H9 (cell line): ENCODE data around the gene CREB5. TPM values are rescaled to one million over a fixed set of nuclear protein-coding genes. Genes with fewer than 3 reads are reported as not detected.

ENCODE experiments used
- DNase-seq: peaks from one replicate; pipeline ENCODE4 v3.0.0-alpha.2; 2017
- H2AFZ ChIP-seq: one replicate; pipeline ENCODE4 v1.6.1; 2013; ENCODE audit warnings: mild to moderate bottlenecking, low read length, control low read depth, moderate library complexity
- H2AK5ac ChIP-seq: 2 replicates; pipeline ENCODE4 v1.6.1; 2013; ENCODE audit warnings: low read length, control low read depth, mixed read lengths; ENCODE audit not compliant: insufficient read length
- H2BK120ac ChIP-seq: one replicate; pipeline ENCODE4 v1.6.1; 2013; ENCODE audit warnings: low read depth, mild to moderate bottlenecking, low read length, control low read depth, inconsistent platforms; ENCODE audit not compliant: poor library complexity, severe bottlenecking
- H2BK12ac ChIP-seq: 2 replicates; pipeline ENCODE4 v1.6.1; 2013; ENCODE audit warnings: low read length, control low read depth, mixed read lengths, low read depth; ENCODE audit not compliant: insufficient read length
- H2BK15ac ChIP-seq: 2 replicates; pipeline ENCODE4 v1.6.1; 2013; ENCODE audit warnings: low read depth, low read length, control low read depth
- H2BK20ac ChIP-seq: one replicate; pipeline ENCODE4 v1.6.1; 2013; ENCODE audit warnings: low read depth, mild to moderate bottlenecking, low read length, control low read depth, inconsistent platforms; ENCODE audit not compliant: poor library complexity, severe bottlenecking
- H2BK5ac ChIP-seq: 2 replicates; pipeline ENCODE4 v1.6.1; 2013; ENCODE audit warnings: low read length, control low read depth, mixed read lengths; ENCODE audit not compliant: insufficient read length
- H3K14ac ChIP-seq: 2 replicates; pipeline ENCODE4 v1.6.1; 2013; ENCODE audit warnings: low read length, control low read depth; ENCODE audit not compliant: insufficient read depth
- H3K18ac ChIP-seq: 2 replicates; pipeline ENCODE4 v1.6.1; 2013; ENCODE audit warnings: low read depth, mild to moderate bottlenecking, mixed read lengths, low read length, control low read depth; ENCODE audit not compliant: insufficient read length
- H3K23ac ChIP-seq: 2 replicates; pipeline ENCODE4 v1.6.1; 2013; ENCODE audit warnings: low read length, control low read depth, mixed read lengths, low read depth; ENCODE audit not compliant: insufficient read length
- H3K23me2 ChIP-seq: 2 replicates; pipeline ENCODE4 v1.6.1; 2013; ENCODE audit warnings: low read depth, mild to moderate bottlenecking, mixed read lengths, low read length, control low read depth; ENCODE audit not compliant: insufficient read length, poor library complexity, severe bottlenecking
- H3K27ac ChIP-seq: 2 replicates; pipeline ENCODE4 v1.5.1; 2013; ENCODE audit warnings: low read length, control low read depth, mixed read lengths, low read depth; ENCODE audit not compliant: insufficient read length
- H3K27me3 ChIP-seq: 2 replicates; pipeline ENCODE4 v1.6.1; 2013; ENCODE audit warnings: low read length, control low read depth, inconsistent platforms; ENCODE audit not compliant: insufficient read depth
- H3K4ac ChIP-seq: 2 replicates; pipeline ENCODE4 v1.6.1; 2013; ENCODE audit warnings: low read depth, mild to moderate bottlenecking, control low read depth, inconsistent platforms, low read length, moderate library complexity
- H3K4me1 ChIP-seq: 2 replicates; pipeline ENCODE4 v1.6.1; 2013; ENCODE audit warnings: low read length, control low read depth, inconsistent platforms; ENCODE audit not compliant: insufficient read depth
- H3K4me2 ChIP-seq: 2 replicates; pipeline ENCODE4 v1.6.1; 2013; ENCODE audit warnings: low read length, control low read depth, mixed read lengths; ENCODE audit not compliant: insufficient read length, insufficient read depth
- H3K56ac ChIP-seq: 2 replicates; pipeline ENCODE4 v1.6.1; 2013; ENCODE audit warnings: low read depth, mild to moderate bottlenecking, mixed read lengths, low read length, control low read depth; ENCODE audit not compliant: insufficient read length
- H3K79me1 ChIP-seq: 2 replicates; pipeline ENCODE4 v1.6.1; 2013; ENCODE audit warnings: low read depth, mild to moderate bottlenecking, moderate library complexity, low read length, control low read depth, inconsistent platforms; ENCODE audit not compliant: insufficient read depth, poor library complexity, severe bottlenecking
- H3K79me2 ChIP-seq: 2 replicates; pipeline ENCODE4 v1.6.1; 2013; ENCODE audit warnings: low read length, control low read depth, inconsistent platforms; ENCODE audit not compliant: insufficient read depth
- H3K9ac ChIP-seq: 2 replicates; pipeline ENCODE4 v1.6.1; 2013; ENCODE audit warnings: low read length, control low read depth, mixed read lengths; ENCODE audit not compliant: insufficient read length; ENCODE audit errors: extremely low read depth
- H3K9me3 ChIP-seq: one replicate; pipeline ENCODE4 v1.6.1; 2013; ENCODE audit warnings: low read depth, low read length, inconsistent platforms; ENCODE audit not compliant: control insufficient read depth
- H3T11ph ChIP-seq: one replicate; pipeline ENCODE4 v1.6.1; 2013; ENCODE audit warnings: mild to moderate bottlenecking, low read length, control low read depth, inconsistent platforms
- H4K20me1 ChIP-seq: one replicate; pipeline ENCODE4 v1.6.1; 2013; ENCODE audit not compliant: control insufficient read depth, insufficient read length, insufficient read depth
- H4K5ac ChIP-seq: 2 replicates; pipeline ENCODE4 v1.6.1; 2013; ENCODE audit warnings: low read depth, mild to moderate bottlenecking, mixed read lengths, low read length, control low read depth; ENCODE audit not compliant: insufficient read length
- H4K8ac ChIP-seq: replicated peaks from 2 replicates; pipeline ENCODE4 v1.6.1; 2013; ENCODE audit warnings: low read length, control low read depth, mixed read lengths, low read depth; ENCODE audit not compliant: insufficient read length
- H4K91ac ChIP-seq: 2 replicates; pipeline ENCODE4 v1.6.1; 2013; ENCODE audit warnings: low read depth, mild to moderate bottlenecking, moderate library complexity, mixed read lengths, low read length, control low read depth; ENCODE audit not compliant: insufficient read length
- H3K27ac Mint-ChIP-seq, 3 experiments: 2 replicates in 2 of 3; 3 replicates in 1 of 3; pipeline ENCODE4 v1.8.0; 2020 to 2021; ENCODE audit warnings: mixed read lengths in 3 of 3, mild to moderate bottlenecking in 1 of 3, moderate library complexity in 1 of 3
- H3K27me3 Mint-ChIP-seq: 2 replicates; pipeline ENCODE4 v1.8.0; 2021; ENCODE audit warnings: low read depth, mild to moderate bottlenecking, moderate library complexity, mixed read lengths
- H3K36me3 Mint-ChIP-seq, 3 experiments: 2 replicates in 2 of 3; 3 replicates in 1 of 3; pipeline ENCODE4 v1.8.0; 2020 to 2021; ENCODE audit warnings: low read depth in 3 of 3, mixed read lengths in 3 of 3; ENCODE audit not compliant: insufficient read depth in 1 of 3
- H3K4me1 Mint-ChIP-seq, 2 experiments: 2 replicates each; pipeline ENCODE4 v1.8.0; 2020; ENCODE audit warnings: mixed read lengths in 2 of 2
- H3K4me3 Mint-ChIP-seq, 2 experiments: 2 replicates in 1 of 2; 3 replicates in 1 of 2; pipeline ENCODE4 v1.8.0; 2020 to 2021; ENCODE audit warnings: mild to moderate bottlenecking in 2 of 2, mixed read lengths in 2 of 2, moderate library complexity in 1 of 2
- H3K9me3 Mint-ChIP-seq, 2 experiments: 2 replicates in 1 of 2; 3 replicates in 1 of 2; pipeline ENCODE4 v1.8.0; 2020; ENCODE audit warnings: mild to moderate bottlenecking in 2 of 2, mixed read lengths in 2 of 2, moderate library complexity in 1 of 2
- WGBS: extraction: QIAGEN DNeasy Blood & Tissue Kit; methylation state at CpG from one replicate; pipeline ENCODE4 v1.1.7; 2013; ENCODE audit warnings: missing lambda C conversion rate, low lambda C conversion rate, mixed read lengths; ENCODE audit not compliant: insufficient read length; ENCODE audit errors: extremely low coverage; 5-methylcytosine and 5-hydroxymethylcytosine counted together
- total RNA-seq: library from RNA; stranded (reverse); gene quantifications from 2 replicates; pipeline ENCODE4 v1.2.1, GENCODE V29; 2021
- TF ChIP-seq, protein P1 (sequence below): fragments of 200-600 bp; sonication (generic); conservative IDR thresholded peaks from 3 replicates; pipeline ENCODE4 v1.8.0; 2021; ENCODE audit warnings: antibody characterized with exemption, mild to moderate bottlenecking

CREB5 gene
- total RNA-seq, 1 experiment from 2014 or later, result 4.0 TPM

DNA sequence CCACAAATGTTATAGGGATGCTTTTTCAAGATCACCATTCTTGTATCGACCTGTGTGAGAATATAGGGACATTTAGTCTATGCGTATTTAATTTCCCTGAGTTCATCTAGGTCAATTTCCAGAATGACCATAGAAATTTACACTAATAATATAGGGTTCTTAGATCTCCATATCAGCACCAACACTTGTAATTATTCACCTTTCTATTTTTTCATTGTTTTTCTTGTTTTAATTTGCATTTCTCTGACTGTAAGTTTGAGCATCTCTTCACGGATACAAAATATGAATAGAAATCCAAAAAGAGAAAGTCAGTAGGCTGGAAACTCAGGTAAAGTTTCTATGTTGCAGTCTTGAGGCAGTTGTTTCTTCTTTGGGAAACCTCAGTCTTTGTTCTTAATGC, 134.8 kb downstream of the CREB5 start:
- Histone ChIP-seq H3K79me2 (no peaks in the 10 kb centered on the region), H3K14ac (no peak overlapping the region), H3T11ph (no peak overlapping the region), H3K27ac (no peak overlapping the region), H4K20me1 (no peaks in the 10 kb centered on the region), H4K8ac (no peak overlapping the region), H3K4me1 (no peaks in the 10 kb centered on the region), H3K4ac (no peak overlapping the region), H4K91ac (no peak overlapping the region), H2BK5ac (no peak overlapping the region), H3K23me2 (no peaks in the 10 kb centered on the region), H2AK5ac (no peak overlapping the region), H2BK120ac (no peak overlapping the region), H3K18ac (no peak overlapping the region), H2AFZ (no peak overlapping the region), H3K9me3 (no peaks in the 10 kb centered on the region), H3K9ac (no peak overlapping the region), H3K56ac (no peak overlapping the region), H2BK20ac (no peak overlapping the region), H2BK12ac (no peak overlapping the region), H2BK15ac (no peak overlapping the region), H3K23ac (no peak overlapping the region), H3K79me1 (no peaks in the 10 kb centered on the region), H4K5ac (no peak overlapping the region), H3K4me2 (no peak overlapping the region), H3K27me3 (no peaks in the 10 kb centered on the region)
- H3K27ac Mint-ChIP-seq, result no peak overlapping the region
- H3K4me1 Mint-ChIP-seq, result peaks cover 4 to 12% of the 10 kb centered on the region in 2 experiments
- peaks cover 0 to 18% (median 0%) of the 10 kb centered on the region in 3 experiments; a peak in 2 of 7 replicates for H3K36me3 Mint-ChIP-seq
- no peak for DNase-seq
- H3K9me3 Mint-ChIP-seq, result peaks cover 7 to 16% of the 10 kb centered on the region in 2 experiments; a peak in 4 of 5 replicates
- peaks cover 1% of the 10 kb centered on the region for H3K27me3 Mint-ChIP-seq
- TF ChIP-seq, protein P1, sequence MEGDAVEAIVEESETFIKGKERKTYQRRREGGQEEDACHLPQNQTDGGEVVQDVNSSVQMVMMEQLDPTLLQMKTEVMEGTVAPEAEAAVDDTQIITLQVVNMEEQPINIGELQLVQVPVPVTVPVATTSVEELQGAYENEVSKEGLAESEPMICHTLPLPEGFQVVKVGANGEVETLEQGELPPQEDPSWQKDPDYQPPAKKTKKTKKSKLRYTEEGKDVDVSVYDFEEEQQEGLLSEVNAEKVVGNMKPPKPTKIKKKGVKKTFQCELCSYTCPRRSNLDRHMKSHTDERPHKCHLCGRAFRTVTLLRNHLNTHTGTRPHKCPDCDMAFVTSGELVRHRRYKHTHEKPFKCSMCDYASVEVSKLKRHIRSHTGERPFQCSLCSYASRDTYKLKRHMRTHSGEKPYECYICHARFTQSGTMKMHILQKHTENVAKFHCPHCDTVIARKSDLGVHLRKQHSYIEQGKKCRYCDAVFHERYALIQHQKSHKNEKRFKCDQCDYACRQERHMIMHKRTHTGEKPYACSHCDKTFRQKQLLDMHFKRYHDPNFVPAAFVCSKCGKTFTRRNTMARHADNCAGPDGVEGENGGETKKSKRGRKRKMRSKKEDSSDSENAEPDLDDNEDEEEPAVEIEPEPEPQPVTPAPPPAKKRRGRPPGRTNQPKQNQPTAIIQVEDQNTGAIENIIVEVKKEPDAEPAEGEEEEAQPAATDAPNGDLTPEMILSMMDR, result no peak
- WGBS, result no CpG with 5 or more reads among the region's 3 CpGs
- H3K4me3 Mint-ChIP-seq, result no peak overlapping the region
